Left ventricle myocardium inferior (tissue), 1 donor: ENCODE results near the gene PPP1R10. TPM values are rescaled to one million over a fixed set of nuclear protein-coding genes. Genes with fewer than 3 reads are reported as not detected.
A peak's percentile ranks its signal among the peaks of the same experiment; 100 is the strongest.

Experiments used
- DNase-seq: peaks from one replicate; pipeline ENCODE4 v3.0.0-alpha.2; 2020
- H3K27ac ChIP-seq: fragments of 200-600 bp; replicated peaks from 2 replicates; pipeline ENCODE4 v1.8.0; 2021
- H3K27me3 ChIP-seq: fragments of 200-600 bp; 2 replicates; pipeline ENCODE4 v1.8.0; 2021; ENCODE audit warnings: low read depth
- H3K36me3 ChIP-seq: fragments of 200-600 bp; 2 replicates; pipeline ENCODE4 v1.8.0; 2021
- H3K4me1 ChIP-seq: fragments of 200-600 bp; 2 replicates; pipeline ENCODE4 v1.8.0; 2021
- H3K4me3 ChIP-seq: fragments of 200-600 bp; 2 replicates; pipeline ENCODE4 v1.8.0; 2021; ENCODE audit warnings: mild to moderate bottlenecking, moderate library complexity
- H3K9me3 ChIP-seq: fragments of 200-600 bp; replicated peaks from 2 replicates; pipeline ENCODE4 v1.8.0; 2021
- intact Hi-C: fragments of 100-400 bp; cut with micrococcal nuclease; formaldehyde crosslinking; loops from one replicate; pipeline ENCODE4 v1.11.0; 2022
- total RNA-seq: library from RNA; stranded (reverse); fragmentation: NEBNext Ultra II Directional; extraction: Animal tissue kit (Norgen Biotek cat#: 25700); gene quantifications from one replicate; pipeline ENCODE4 v1.2.1, GENCODE V29; 2021
- TF ChIP-seq, protein P1 (sequence below): fragments of 200-600 bp; IDR thresholded peaks from 2 replicates; pipeline ENCODE4 v1.8.0; 2021; ENCODE audit warnings: antibody characterized with exemption, mild to moderate bottlenecking, borderline replicate concordance
- donor health status: DM: no; HTN: yes; CAD: no; lungs with severe emphysema.

PPP1R10 gene
- total RNA-seq, 1 donor from 2014 or later = 31.5 TPM

DNA sequence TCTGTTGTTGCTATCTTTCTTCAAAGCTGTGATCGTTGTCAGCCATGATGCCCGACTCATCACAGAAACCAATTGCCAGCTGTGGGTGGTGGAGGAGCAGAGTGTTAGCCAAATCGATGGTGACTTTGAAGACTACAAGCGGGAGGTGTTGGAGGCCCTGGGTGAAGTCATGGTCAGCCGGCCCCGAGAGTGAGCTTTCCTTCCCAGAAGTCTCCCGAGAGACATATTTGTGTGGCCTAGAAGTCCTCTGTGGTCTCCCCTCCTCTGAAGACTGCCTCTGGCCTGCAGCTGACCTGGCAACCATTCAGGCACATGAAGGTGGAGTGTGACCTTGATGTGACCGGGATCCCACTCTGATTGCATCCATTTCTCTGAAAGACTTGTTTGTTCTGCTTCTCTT is 26.5 kb downstream of the PPP1R10 start:
- TF ChIP-seq, protein P1, sequence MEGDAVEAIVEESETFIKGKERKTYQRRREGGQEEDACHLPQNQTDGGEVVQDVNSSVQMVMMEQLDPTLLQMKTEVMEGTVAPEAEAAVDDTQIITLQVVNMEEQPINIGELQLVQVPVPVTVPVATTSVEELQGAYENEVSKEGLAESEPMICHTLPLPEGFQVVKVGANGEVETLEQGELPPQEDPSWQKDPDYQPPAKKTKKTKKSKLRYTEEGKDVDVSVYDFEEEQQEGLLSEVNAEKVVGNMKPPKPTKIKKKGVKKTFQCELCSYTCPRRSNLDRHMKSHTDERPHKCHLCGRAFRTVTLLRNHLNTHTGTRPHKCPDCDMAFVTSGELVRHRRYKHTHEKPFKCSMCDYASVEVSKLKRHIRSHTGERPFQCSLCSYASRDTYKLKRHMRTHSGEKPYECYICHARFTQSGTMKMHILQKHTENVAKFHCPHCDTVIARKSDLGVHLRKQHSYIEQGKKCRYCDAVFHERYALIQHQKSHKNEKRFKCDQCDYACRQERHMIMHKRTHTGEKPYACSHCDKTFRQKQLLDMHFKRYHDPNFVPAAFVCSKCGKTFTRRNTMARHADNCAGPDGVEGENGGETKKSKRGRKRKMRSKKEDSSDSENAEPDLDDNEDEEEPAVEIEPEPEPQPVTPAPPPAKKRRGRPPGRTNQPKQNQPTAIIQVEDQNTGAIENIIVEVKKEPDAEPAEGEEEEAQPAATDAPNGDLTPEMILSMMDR = no peak
- H3K36me3 ChIP-seq = peaks cover 96% of the 10 kb centered on the region
- peak overlapping the region; percentile 19 for H3K27ac ChIP-seq
- no peak for DNase-seq
- H3K4me3 ChIP-seq = no peak overlapping the region
- no peaks in the 10 kb centered on the region for H3K9me3 ChIP-seq
- H3K27me3 ChIP-seq = no peaks in the 10 kb centered on the region
- H3K4me1 ChIP-seq = no peaks in the 10 kb centered on the region
- intact Hi-C loops = no loop called here

DNA sequence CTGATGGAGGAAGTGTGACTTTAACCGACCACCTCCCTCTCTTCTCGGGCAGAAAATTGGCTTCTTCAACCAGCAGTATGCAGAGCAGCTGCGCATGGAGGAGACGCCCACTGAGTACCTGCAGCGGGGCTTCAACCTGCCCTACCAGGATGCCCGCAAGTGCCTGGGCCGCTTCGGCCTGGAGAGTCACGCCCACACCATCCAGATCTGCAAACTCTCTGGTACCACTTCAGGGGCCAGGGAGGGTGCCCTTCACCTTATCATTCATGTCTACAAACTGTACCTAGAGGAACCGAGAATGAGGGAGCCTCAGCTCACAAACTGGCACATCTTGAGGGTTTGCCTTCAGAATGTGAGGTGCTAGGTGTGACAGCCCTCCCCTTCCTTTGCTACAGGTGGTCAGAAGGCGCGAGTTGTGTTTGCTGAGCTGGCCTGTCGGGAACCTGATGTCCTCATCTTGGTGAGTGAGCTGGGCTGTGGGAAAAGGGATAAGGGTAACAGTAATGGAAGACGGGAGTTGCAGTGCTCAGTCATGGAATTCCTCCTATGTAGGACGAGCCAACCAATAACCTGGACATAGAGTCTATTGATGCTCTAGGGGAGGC is 27.2 kb downstream of the PPP1R10 start:
- TF ChIP-seq, protein P1 = no peak
- Histone ChIP-seq H3K36me3 (peaks cover 98% of the 10 kb centered on the region), H3K4me1 (no peaks in the 10 kb centered on the region), H3K4me3 (no peak overlapping the region), H3K9me3 (no peaks in the 10 kb centered on the region), H3K27ac (no peak overlapping the region), H3K27me3 (no peaks in the 10 kb centered on the region)
- intact Hi-C loops = no loop called here
- no peak for DNase-seq

DNA sequence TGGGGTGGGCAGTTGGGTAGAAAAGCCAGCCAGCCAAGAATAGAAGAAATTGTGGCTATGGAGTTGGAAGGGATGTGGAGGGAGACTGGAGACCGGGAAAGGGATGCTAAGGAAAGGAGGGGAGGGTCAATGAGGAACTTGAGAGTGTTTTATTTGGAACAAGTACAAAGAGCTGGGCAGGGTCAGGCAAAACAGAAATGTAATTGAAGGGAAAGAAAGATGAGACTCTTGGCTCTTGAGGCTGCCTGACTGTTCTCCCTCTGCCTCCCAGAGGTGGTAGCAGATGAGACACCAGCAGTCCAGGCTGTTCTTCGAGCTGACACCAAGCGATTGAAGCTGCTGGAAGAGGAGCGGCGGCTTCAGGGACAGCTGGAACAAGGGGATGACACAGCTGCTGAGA is 33.1 kb downstream of the PPP1R10 start:
- TF ChIP-seq, protein P1 = no peak
- DNase-seq = no peak
- Histone ChIP-seq H3K27ac (no peak overlapping the region), H3K9me3 (no peaks in the 10 kb centered on the region), H3K4me1 (no peaks in the 10 kb centered on the region), H3K36me3 (peaks cover 98% of the 10 kb centered on the region), H3K27me3 (no peaks in the 10 kb centered on the region), H3K4me3 (no peak overlapping the region)
- intact Hi-C loops = no loop called here

DNA sequence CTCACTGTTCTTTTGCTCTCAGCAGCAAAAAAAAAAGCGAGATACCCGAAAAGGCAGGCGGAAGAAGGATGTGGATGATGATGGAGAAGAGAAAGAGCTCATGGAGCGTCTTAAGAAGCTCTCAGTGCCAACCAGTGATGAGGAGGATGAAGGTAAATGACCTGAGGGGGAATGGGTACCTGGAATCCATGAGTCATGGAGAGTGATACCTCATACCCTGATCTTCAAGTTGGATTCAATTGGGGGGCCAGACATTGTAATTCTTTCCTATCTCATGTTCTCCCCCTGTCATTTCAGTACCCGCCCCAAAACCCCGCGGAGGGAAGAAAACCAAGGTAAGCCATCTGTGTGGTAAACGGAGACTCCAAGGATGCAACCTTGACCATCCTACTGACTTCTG is 39.0 kb downstream of the PPP1R10 start:
- Histone ChIP-seq H3K4me1 (peaks cover 20% of the 10 kb centered on the region), H3K36me3 (peaks cover 58% of the 10 kb centered on the region), H3K27ac (no peak overlapping the region), H3K9me3 (no peaks in the 10 kb centered on the region), H3K27me3 (no peaks in the 10 kb centered on the region), H3K4me3 (no peak overlapping the region)
- TF ChIP-seq, protein P1 = no peak
- intact Hi-C loops = no loop called here
- no peak for DNase-seq

DNA sequence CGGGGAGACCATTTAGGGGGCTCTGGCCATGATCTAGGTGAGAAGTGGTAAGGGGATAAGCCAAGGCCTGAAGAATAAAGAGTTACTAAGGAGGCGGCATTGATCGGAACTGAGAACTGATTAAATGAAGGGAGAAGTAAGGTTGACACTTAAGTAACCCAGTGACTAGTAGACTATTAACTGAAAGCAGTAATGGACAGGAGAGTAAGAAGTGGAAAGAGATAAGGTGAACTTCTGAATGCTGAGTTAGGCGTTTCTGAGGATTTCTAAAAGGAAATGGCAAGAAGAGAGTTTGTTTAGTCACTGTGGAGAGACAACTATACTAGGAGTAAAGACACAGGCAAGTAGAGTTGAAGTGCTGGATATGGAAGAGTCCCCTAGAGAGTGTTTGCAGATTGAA is 43.9 kb downstream of the PPP1R10 start:
- intact Hi-C loops = no loop called here
- Histone ChIP-seq H3K4me1 (peaks cover 51% of the 10 kb centered on the region), H3K27me3 (no peaks in the 10 kb centered on the region), H3K9me3 (no peaks in the 10 kb centered on the region), H3K27ac (no peak overlapping the region), H3K4me3 (no peak overlapping the region), H3K36me3 (peaks cover 10% of the 10 kb centered on the region)
- TF ChIP-seq, protein P1 = no peak
- no peak for DNase-seq
